SJSA1 (cell line): ENCODE data around the gene DPH7. TPM values are rescaled to one million over a fixed set of nuclear protein-coding genes. Genes with fewer than 3 reads are reported as not detected.

Source experiments
- DNase-seq, 2 experiments: peaks; one replicate each; pipeline ENCODE4 v3.0.0-alpha.2; 2015 to 2020; ENCODE audit warnings: low spot score in 2 of 2, low read depth in 1 of 2
- H3K27ac ChIP-seq: fragments of 250-450 bp; sonication (Bioruptor Pico); 2 replicates; pipeline ENCODE4 v1.5.1; 2020; ENCODE audit warnings: mild to moderate bottlenecking, moderate library complexity
- H3K27me3 ChIP-seq: fragments of 250-450 bp; sonication (Bioruptor Pico); replicated peaks from 2 replicates; pipeline ENCODE4 v1.5.1; 2020; ENCODE audit warnings: mild to moderate bottlenecking, moderate library complexity
- H3K36me3 ChIP-seq: fragments of 250-450 bp; sonication (Bioruptor Pico); 2 replicates; pipeline ENCODE4 v1.5.1; 2020; ENCODE audit warnings: mild to moderate bottlenecking
- H3K4me1 ChIP-seq: fragments of 250-450 bp; sonication (Bioruptor Pico); replicated peaks from 2 replicates; pipeline ENCODE4 v1.6.1; 2021; ENCODE audit warnings: mild to moderate bottlenecking
- H3K4me3 ChIP-seq: fragments of 250-450 bp; sonication (Bioruptor Pico); 2 replicates; pipeline ENCODE4 v1.5.1; 2020; ENCODE audit warnings: mild to moderate bottlenecking
- H3K9me3 ChIP-seq: fragments of 250-450 bp; sonication (Bioruptor Pico); replicated peaks from 2 replicates; pipeline ENCODE4 v1.5.1; 2020; ENCODE audit warnings: mild to moderate bottlenecking
- total RNA-seq: library from RNA; depleted of rRNA; stranded (reverse); fragments of >200 nt; shearing (Covaris generic); gene quantifications from 2 replicates; pipeline ENCODE4 v1.2.3, GENCODE V29; 2014; rRNA removed

DPH7 gene
- total RNA-seq, 1 experiment from 2014 or later, result 18.7 TPM

DNA sequence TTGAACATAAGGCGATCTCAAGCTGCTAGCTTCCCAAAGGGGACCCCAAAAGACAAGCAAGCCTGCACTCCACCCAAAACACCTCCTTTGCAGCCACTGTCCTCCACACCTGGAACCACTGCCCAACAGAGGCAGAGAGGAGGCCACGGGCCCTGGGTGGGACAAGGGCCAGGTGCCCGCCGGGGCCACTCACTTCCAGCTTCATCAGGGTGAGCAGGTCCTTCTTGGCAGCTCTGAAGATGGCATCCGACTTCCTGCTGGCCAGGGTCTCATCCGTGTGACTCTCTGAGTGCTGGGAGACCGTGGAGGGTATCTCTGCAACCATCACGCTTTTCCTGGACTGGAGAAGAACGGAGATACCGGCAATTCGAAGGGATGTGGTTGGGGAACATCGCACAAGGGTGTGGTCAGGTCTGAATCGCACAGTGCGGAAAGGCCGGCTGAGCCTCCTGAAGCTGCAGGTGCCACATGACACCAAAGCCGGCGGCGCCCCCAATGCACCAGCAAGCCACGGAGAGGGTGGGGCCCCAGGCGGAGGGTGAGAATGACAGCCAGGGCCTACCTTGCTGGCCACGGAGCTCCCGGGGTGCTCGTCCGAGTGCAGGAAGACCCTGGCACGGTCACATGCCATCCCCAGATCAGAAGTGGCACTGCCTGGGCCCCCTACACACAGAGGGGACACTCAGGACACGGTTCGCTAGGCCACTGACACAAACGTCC lies 73.1 kb downstream of the DPH7 start:
- H3K4me3 ChIP-seq, result no peak overlapping the region
- no peak for DNase-seq
- H3K27ac ChIP-seq, result no peak overlapping the region
- H3K4me1 ChIP-seq, result 0 out of 2 replicates have a peak, but pooled peaks cover 3% of the 10 kb centered on the region
- H3K36me3 ChIP-seq, result no peaks in the 10 kb centered on the region
- no peaks in the 10 kb centered on the region for H3K9me3 ChIP-seq
- no peaks in the 10 kb centered on the region; the same call in 1 of the 2 replicates for H3K27me3 ChIP-seq

Other genes starting within 250 kb of the DPH7 start
- gene EXD3, start 155.8 kb downstream of the DPH7 start, total RNA-seq, result 1.8 and 4.0 TPM in 2 replicates
- not detected in 2 replicates for gene NOXA1, start 155.5 kb downstream of the DPH7 start, total RNA-seq
- not detected in 2 replicates for gene ENTPD8, start 137.6 kb downstream of the DPH7 start, total RNA-seq
- 11.6 and 17.9 TPM in 2 replicates for gene NSMF, start 119.6 kb downstream of the DPH7 start, total RNA-seq
- 0.05 TPM in 1 of 2 replicates, not detected in the other for gene PNPLA7, start 28.5 kb downstream of the DPH7 start, total RNA-seq
- gene MRPL41, start 27.0 kb downstream of the DPH7 start, total RNA-seq, result 59.5 and 119 TPM in 2 replicates
- gene ZMYND19, start 11.6 kb upstream of the DPH7 start, total RNA-seq, result 20.9 and 32.4 TPM in 2 replicates
- 8.0 and 10.4 TPM in 2 replicates for gene ARRDC1, start 26.8 kb upstream of the DPH7 start, total RNA-seq
- 12.9 and 32.0 TPM in 2 replicates for gene EHMT1, start 40.1 kb upstream of the DPH7 start, total RNA-seq